Measurements from ENCODE around the gene IL1B. TPM values are rescaled to one million over a fixed set of nuclear protein-coding genes. Genes with fewer than 3 reads are reported as not detected.

Gene IL1B
- polyA plus RNA-seq, 1 of the 3 experiments (the other 2 are of a cell fraction), result 0.25 TPM

DNA sequence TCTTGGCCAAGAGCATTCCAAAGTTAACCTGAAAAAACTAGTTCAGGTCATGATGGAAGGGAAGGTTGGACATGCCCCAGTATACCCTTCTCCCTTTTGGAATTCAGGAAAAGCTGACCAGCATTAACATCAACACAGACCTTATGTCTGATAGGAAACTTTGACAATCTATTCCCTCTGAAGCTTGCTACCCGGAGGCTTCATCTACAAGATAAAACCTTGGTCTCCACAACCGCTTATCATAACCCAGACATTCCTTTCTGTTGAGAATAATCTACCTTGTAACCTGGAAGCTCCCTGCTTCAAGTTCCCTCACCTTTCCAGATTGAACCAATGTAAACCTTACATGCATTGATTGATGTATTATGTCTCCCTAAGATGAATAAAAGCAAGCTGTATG lies 49.7 kb upstream of the IL1B start:
- no peaks in the 10 kb centered on the region; a peak in 1 of 4 replicates for H3K4me1 ChIP-seq (ENCODE audit: control insufficient read depth in 1 of 2, insufficient read depth in 2 of 2, low read depth in 1 of 2, low read length in 1 of 2)
- H3K9ac ChIP-seq, result no peak overlapping the region
- H3K4me3 ChIP-seq (ENCODE audit: low read depth in 2 of 2, low read length in 1 of 2), result no peak overlapping the region
- TF ChIP-seq NFIC (IDR thresholded peaks at IDR 0.05; ENCODE audit: borderline replicate concordance), result no peak
- TF ChIP-seq SMC3 (IDR thresholded peaks at IDR 0.05; ENCODE audit: low read depth, low read length), result no peak
- no peak for TF ChIP-seq MEF2A (IDR thresholded peaks at IDR 0.05; ENCODE audit: borderline replicate concordance, low read depth)
- no peak for TF ChIP-seq TEAD4 (IDR thresholded peaks at IDR 0.05; ENCODE audit: borderline replicate concordance, insufficient read depth)
- no peak for TF ChIP-seq MXI1 (IDR thresholded peaks at IDR 0.05; ENCODE audit: low read depth, low read length)
- TF ChIP-seq, protein P1, sequence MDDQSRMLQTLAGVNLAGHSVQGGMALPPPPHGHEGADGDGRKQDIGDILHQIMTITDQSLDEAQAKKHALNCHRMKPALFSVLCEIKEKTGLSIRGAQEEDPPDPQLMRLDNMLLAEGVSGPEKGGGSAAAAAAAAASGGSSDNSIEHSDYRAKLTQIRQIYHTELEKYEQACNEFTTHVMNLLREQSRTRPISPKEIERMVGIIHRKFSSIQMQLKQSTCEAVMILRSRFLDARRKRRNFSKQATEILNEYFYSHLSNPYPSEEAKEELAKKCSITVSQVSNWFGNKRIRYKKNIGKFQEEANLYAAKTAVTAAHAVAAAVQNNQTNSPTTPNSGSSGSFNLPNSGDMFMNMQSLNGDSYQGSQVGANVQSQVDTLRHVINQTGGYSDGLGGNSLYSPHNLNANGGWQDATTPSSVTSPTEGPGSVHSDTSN (IDR thresholded peaks at IDR 0.05), result no peak
- no peak for TF ChIP-seq SIN3A (IDR thresholded peaks at IDR 0.05; ENCODE audit: borderline replicate concordance, low read depth, low read length)
- no peak for TF ChIP-seq RCOR1 (IDR thresholded peaks at IDR 0.05; ENCODE audit: low read length)
- TF ChIP-seq RXRA (IDR thresholded peaks at IDR 0.05; ENCODE audit: borderline replicate concordance, low read depth), result no peak
- TF ChIP-seq YY1 (IDR thresholded peaks at IDR 0.05; ENCODE audit: low read depth), result no peak
- no peak for TF ChIP-seq FOXM1 (IDR thresholded peaks at IDR 0.05; ENCODE audit: low read depth)
- no peak for TF ChIP-seq RFX5 (IDR thresholded peaks at IDR 0.05; ENCODE audit: low read length)
- CTCF ChIA-PET, result interaction anchor here (0.7 kb wide), 1 partner anchor 73 kb away, joined by 3 read pairs; no protein-coding TSS in a partner anchor
- H4K20me1 ChIP-seq (ENCODE audit: insufficient read depth), result no peaks in the 10 kb centered on the region
- H3K27me3 ChIP-seq (ENCODE audit: insufficient read depth), result peaks cover 4% of the 10 kb centered on the region; the same call in 1 of the 2 replicates
- POLR2A ChIA-PET, result no interaction called here
- H3K4me2 ChIP-seq, result no peak overlapping the region
- 5% methylated on average over 2 of the region's 2 CpGs for WGBS (ENCODE audit: low lambda C conversion rate)
- no peaks in the 10 kb centered on the region for H3F3A ChIP-seq (replicated peaks; ENCODE audit: insufficient read depth)
- H3K9me3 ChIP-seq, result no peaks in the 10 kb centered on the region
- no peak for DNase-seq
- no peak overlapping the region for H3K27ac ChIP-seq (ENCODE audit: low read depth in 2 of 2, low read length in 1 of 2)
- no peaks in the 10 kb centered on the region for H3K79me2 ChIP-seq (ENCODE audit: insufficient read depth)
- H2AFZ ChIP-seq (ENCODE audit: low read depth), result no peak overlapping the region
- no peaks in the 10 kb centered on the region for H3K9me2 ChIP-seq
- no peaks in the 10 kb centered on the region for H3K36me3 ChIP-seq (replicated peaks in 1 of 2; ENCODE audit: control insufficient read depth in 1 of 2, insufficient read depth in 2 of 2, low read length in 1 of 2)

DNA sequence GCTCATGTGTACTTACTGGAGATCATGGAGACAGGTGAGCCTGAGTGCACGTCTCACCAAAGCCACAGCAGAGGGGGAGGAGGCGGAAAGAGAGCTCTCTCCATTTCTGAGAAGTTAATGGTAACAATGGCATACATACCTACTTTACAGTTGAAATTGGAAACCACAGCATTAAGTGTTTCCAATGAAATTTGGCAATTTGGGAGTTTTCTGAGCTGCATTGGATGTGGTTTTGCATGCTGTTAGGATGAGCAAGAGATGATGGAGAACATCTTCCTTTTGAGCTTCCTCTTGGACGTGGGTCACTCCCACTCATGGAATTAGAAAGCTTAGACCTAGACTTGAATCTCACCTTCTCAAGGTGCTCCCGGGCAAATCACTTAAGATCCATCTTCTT lies 48.9 kb upstream of the IL1B start:
- no peak overlapping the region for H2AFZ ChIP-seq (ENCODE audit: low read depth)
- no peaks in the 10 kb centered on the region for H3K79me2 ChIP-seq (ENCODE audit: insufficient read depth)
- no peak overlapping the region for H3K4me2 ChIP-seq
- no peak overlapping the region for H3K9ac ChIP-seq
- TF ChIP-seq FOXJ3 (CRISPR knock-in tag; IDR thresholded peaks at IDR 0.05), result no peak
- TF ChIP-seq, protein P2, sequence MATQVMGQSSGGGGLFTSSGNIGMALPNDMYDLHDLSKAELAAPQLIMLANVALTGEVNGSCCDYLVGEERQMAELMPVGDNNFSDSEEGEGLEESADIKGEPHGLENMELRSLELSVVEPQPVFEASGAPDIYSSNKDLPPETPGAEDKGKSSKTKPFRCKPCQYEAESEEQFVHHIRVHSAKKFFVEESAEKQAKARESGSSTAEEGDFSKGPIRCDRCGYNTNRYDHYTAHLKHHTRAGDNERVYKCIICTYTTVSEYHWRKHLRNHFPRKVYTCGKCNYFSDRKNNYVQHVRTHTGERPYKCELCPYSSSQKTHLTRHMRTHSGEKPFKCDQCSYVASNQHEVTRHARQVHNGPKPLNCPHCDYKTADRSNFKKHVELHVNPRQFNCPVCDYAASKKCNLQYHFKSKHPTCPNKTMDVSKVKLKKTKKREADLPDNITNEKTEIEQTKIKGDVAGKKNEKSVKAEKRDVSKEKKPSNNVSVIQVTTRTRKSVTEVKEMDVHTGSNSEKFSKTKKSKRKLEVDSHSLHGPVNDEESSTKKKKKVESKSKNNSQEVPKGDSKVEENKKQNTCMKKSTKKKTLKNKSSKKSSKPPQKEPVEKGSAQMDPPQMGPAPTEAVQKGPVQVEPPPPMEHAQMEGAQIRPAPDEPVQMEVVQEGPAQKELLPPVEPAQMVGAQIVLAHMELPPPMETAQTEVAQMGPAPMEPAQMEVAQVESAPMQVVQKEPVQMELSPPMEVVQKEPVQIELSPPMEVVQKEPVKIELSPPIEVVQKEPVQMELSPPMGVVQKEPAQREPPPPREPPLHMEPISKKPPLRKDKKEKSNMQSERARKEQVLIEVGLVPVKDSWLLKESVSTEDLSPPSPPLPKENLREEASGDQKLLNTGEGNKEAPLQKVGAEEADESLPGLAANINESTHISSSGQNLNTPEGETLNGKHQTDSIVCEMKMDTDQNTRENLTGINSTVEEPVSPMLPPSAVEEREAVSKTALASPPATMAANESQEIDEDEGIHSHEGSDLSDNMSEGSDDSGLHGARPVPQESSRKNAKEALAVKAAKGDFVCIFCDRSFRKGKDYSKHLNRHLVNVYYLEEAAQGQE (IDR thresholded peaks at IDR 0.05; ENCODE audit: low read depth, low read length), result no peak
- TF ChIP-seq, protein P3, sequence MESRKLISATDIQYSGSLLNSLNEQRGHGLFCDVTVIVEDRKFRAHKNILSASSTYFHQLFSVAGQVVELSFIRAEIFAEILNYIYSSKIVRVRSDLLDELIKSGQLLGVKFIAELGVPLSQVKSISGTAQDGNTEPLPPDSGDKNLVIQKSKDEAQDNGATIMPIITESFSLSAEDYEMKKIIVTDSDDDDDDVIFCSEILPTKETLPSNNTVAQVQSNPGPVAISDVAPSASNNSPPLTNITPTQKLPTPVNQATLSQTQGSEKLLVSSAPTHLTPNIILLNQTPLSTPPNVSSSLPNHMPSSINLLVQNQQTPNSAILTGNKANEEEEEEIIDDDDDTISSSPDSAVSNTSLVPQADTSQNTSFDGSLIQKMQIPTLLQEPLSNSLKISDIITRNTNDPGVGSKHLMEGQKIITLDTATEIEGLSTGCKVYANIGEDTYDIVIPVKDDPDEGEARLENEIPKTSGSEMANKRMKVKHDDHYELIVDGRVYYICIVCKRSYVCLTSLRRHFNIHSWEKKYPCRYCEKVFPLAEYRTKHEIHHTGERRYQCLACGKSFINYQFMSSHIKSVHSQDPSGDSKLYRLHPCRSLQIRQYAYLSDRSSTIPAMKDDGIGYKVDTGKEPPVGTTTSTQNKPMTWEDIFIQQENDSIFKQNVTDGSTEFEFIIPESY (IDR thresholded peaks at IDR 0.05; ENCODE audit: borderline replicate concordance, low read depth), result no peak
- no peak for TF ChIP-seq EZH2phosphoT487 (IDR thresholded peaks at IDR 0.05; ENCODE audit: borderline replicate concordance, low read depth)
- no peak for TF ChIP-seq CHD2 (IDR thresholded peaks at IDR 0.05; ENCODE audit: low read length, partially characterized antibody)
- TF ChIP-seq MEF2A (IDR thresholded peaks at IDR 0.05; ENCODE audit: borderline replicate concordance, low read depth), result no peak
- no peak for TF ChIP-seq GABPA (IDR thresholded peaks at IDR 0.05; ENCODE audit: low read depth)
- TF ChIP-seq NFIC (IDR thresholded peaks at IDR 0.05; ENCODE audit: borderline replicate concordance), result no peak
- no peak for TF ChIP-seq RFX5 (IDR thresholded peaks at IDR 0.05; ENCODE audit: low read length)
- TF ChIP-seq, protein P4, sequence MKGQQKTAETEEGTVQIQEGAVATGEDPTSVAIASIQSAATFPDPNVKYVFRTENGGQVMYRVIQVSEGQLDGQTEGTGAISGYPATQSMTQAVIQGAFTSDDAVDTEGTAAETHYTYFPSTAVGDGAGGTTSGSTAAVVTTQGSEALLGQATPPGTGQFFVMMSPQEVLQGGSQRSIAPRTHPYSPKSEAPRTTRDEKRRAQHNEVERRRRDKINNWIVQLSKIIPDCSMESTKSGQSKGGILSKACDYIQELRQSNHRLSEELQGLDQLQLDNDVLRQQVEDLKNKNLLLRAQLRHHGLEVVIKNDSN (IDR thresholded peaks at IDR 0.05; ENCODE audit: borderline replicate concordance, low read depth), result no peak
- H3K36me3 ChIP-seq (replicated peaks in 1 of 2; ENCODE audit: control insufficient read depth in 1 of 2, insufficient read depth in 2 of 2, low read length in 1 of 2), result no peaks in the 10 kb centered on the region
- H3K27me3 ChIP-seq (ENCODE audit: insufficient read depth), result peaks cover 4% of the 10 kb centered on the region; the same call in 1 of the 2 replicates
- H3F3A ChIP-seq (replicated peaks; ENCODE audit: insufficient read depth), result no peaks in the 10 kb centered on the region
- no peaks in the 10 kb centered on the region for H3K9me2 ChIP-seq
- H3K9me3 ChIP-seq, result no peaks in the 10 kb centered on the region
- peaks cover 0 to 7% of the 10 kb centered on the region in 2 experiments; a peak in 1 of 4 replicates for H3K4me1 ChIP-seq (ENCODE audit: control insufficient read depth in 1 of 2, insufficient read depth in 2 of 2, low read depth in 1 of 2, low read length in 1 of 2)
- 16% methylated on average over 4 of the region's 4 CpGs for WGBS (ENCODE audit: low lambda C conversion rate)
- no peaks in the 10 kb centered on the region for H4K20me1 ChIP-seq (ENCODE audit: insufficient read depth)
- no peak overlapping the region for H3K27ac ChIP-seq (ENCODE audit: low read depth in 2 of 2, low read length in 1 of 2)
- ChIA-PET CTCF (interaction anchor here (1.1 to 1.7 kb wide), 8 partner anchors 35 to 142 kb away, joined by 3 to 15 read pairs (median 3); no protein-coding TSS in a partner anchor), POLR2A (no interaction called here)
- no peak for DNase-seq
- H3K4me3 ChIP-seq (ENCODE audit: low read depth in 2 of 2, low read length in 1 of 2), result no peak overlapping the region
